Measurements from ENCODE around the gene CASD1.

Gene CASD1

DNA sequence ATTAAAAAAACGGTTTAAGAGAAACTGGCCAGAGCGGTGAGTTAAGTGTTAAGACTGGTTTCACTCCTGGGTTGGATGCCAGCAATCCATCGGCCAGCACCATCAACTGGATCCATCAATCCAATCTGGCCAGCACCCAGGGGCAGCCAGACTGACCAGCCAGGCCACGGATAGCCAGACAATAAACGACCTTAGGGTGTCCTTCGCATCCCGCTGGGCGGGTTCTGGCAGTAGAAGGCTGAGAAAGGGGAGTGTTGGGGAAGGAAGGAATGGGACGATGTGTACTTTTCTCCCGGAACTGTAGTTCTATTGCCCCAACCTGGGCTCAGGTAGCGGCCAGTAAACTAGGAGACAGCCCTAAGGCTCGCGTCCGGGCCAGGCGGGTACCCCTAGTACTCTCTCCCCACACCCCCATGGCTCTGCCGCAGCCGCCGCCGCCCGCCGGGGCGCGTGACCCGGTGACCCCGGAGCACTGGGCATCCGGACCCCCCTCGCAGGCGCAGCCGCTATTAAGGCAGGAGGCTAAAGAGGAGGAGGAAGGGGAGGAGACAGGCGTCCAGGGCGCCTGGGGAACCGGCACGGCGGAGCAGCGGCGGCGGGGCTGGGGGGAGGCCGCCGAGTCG lies at the start of gene CASD1:
Gene CASD1 (plus strand): TSS at position 546 of the 623 bp plus-strand sequence. CDS start 276 bp downstream, outside the sequence.
- H3K27me3 Mint-ChIP-seq = no peaks in the 10 kb centered on the region
- no peaks in the 10 kb centered on the region for H3K36me3 Mint-ChIP-seq
- peak; percentile 88 for ATAC-seq
- H3K4me1 Mint-ChIP-seq = peaks cover 34% of the 10 kb centered on the region
- peak within 1 kb of the TSS; percentile 89 for H3K4me3 Mint-ChIP-seq
- H3K9me3 Mint-ChIP-seq = no peaks in the 10 kb centered on the region
- peak within 1 kb of the TSS; percentile 91 for H3K27ac Mint-ChIP-seq

DNA sequence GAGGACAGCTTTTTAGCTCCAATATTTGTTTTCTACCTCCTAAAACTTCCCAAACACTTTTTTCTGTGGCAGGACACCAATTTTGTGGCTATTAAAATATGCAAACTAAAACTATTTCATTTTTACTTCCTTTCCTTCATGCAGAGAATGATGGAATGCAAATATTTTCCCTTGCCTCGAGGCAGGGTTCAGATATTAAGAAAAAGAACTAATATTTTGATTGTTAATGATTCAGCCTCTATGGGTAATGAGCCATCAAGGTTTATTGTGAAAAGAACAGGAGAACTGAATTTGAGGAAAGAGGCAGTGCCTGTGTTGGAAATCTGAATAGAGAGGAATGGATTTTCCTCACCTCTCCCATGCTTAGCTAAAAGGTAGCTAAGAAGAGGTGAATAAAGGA lies 43.1 kb upstream of the CASD1 start:
- Mint-ChIP-seq H3K27me3 (no peaks in the 10 kb centered on the region), H3K4me1 (no peaks in the 10 kb centered on the region), H3K9me3 (peaks cover 4% of the 10 kb centered on the region), H3K4me3 (no peak overlapping the region), H3K27ac (no peak overlapping the region), H3K36me3 (no peaks in the 10 kb centered on the region)
- ATAC-seq = no peak

- Mint-ChIP-seq H3K9me3 (peaks cover 4% of the 10 kb centered on the region), H3K27me3 (no peaks in the 10 kb centered on the region), H3K4me3 (no peak overlapping the region), H3K27ac (no peak overlapping the region), H3K36me3 (no peaks in the 10 kb centered on the region), H3K4me1 (no peaks in the 10 kb centered on the region)
- ATAC-seq = no peak
These were observed 38.0 kb upstream of the CASD1 start for GRCh38 chr7:94471604-94472003.

- H3K4me3 Mint-ChIP-seq = no peak overlapping the region
- H3K9me3 Mint-ChIP-seq = peaks cover 4% of the 10 kb centered on the region
- no peaks in the 10 kb centered on the region for H3K36me3 Mint-ChIP-seq
- no peaks in the 10 kb centered on the region for H3K27me3 Mint-ChIP-seq
- no peak for ATAC-seq
- H3K27ac Mint-ChIP-seq = no peak overlapping the region
- no peaks in the 10 kb centered on the region for H3K4me1 Mint-ChIP-seq
These were observed 37.0 kb upstream of the CASD1 start for GRCh38 chr7:94472608-94473007.

DNA sequence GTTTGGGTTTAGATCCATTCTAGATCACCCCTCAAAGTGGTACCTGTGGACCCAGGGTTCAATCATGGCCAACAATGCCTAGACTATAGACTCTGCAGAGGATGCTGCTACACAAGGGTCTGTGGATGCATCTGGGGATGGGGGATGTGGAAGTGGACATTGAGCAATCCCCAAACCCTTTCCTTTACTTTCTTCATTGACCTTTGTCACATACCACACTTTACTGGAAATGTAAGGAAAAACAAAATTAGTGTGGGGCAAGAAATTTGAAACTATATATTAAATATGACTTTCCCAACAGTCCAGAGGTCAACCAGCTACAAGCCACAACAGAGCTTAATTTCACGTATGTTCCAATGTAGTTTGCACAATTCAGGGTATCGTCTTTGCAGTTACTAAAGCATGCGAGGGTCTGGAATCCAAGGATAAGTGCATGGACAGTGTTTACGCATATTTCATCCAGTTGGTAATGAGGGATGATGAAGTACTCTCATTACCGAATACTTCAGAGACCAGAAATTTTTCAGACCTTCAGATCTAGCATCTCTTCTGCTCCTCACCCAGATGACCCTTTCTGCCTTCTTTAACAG lies 33.3 kb upstream of the CASD1 start:
- Mint-ChIP-seq H3K27me3 (peaks cover 17% of the 10 kb centered on the region), H3K9me3 (peaks cover 3% of the 10 kb centered on the region), H3K4me1 (no peaks in the 10 kb centered on the region), H3K4me3 (no peak overlapping the region), H3K36me3 (no peaks in the 10 kb centered on the region), H3K27ac (no peak overlapping the region)
- no peak for ATAC-seq

GRCh38 chr7:94477878-94478277 lies 31.7 kb upstream of the CASD1 start:
- Mint-ChIP-seq H3K4me3 (no peak overlapping the region), H3K27ac (no peak overlapping the region), H3K36me3 (no peaks in the 10 kb centered on the region), H3K27me3 (peaks cover 21% of the 10 kb centered on the region), H3K4me1 (no peaks in the 10 kb centered on the region), H3K9me3 (peaks cover 3% of the 10 kb centered on the region)
- no peak for ATAC-seq

- H3K27ac Mint-ChIP-seq = no peak overlapping the region
- H3K4me3 Mint-ChIP-seq = no peak overlapping the region
- H3K27me3 Mint-ChIP-seq = peaks cover 30% of the 10 kb centered on the region
- no peak for ATAC-seq
- H3K9me3 Mint-ChIP-seq = peaks cover 3% of the 10 kb centered on the region
- peaks cover under 1% of the 10 kb centered on the region for H3K4me1 Mint-ChIP-seq
- H3K36me3 Mint-ChIP-seq = no peaks in the 10 kb centered on the region
These were observed 30.9 kb upstream of the CASD1 start for GRCh38 chr7:94478648-94479214.

DNA sequence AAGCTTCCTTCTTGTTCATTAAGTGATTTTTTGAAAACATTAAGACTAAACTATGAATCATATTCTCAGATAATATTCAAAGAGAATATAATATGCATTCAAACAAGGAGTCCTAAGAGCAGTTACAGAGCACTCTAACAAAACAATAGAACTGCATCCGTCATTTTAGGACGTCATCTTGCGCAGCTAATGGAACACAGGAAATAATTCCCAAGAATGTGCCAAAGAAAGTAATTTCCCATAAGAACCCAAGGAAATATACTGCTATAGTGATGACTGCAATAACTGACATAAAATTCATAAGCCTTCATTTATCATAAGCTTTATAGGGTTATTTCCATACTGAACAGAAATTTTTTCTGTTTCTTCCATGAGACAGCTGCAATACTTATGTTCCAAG lies 28.3 kb upstream of the CASD1 start:
- Mint-ChIP-seq H3K4me3 (no peak overlapping the region), H3K4me1 (peaks cover 7% of the 10 kb centered on the region), H3K9me3 (peaks cover 3% of the 10 kb centered on the region), H3K27me3 (peaks cover 48% of the 10 kb centered on the region), H3K36me3 (no peaks in the 10 kb centered on the region), H3K27ac (no peak overlapping the region)
- no peak for ATAC-seq

DNA sequence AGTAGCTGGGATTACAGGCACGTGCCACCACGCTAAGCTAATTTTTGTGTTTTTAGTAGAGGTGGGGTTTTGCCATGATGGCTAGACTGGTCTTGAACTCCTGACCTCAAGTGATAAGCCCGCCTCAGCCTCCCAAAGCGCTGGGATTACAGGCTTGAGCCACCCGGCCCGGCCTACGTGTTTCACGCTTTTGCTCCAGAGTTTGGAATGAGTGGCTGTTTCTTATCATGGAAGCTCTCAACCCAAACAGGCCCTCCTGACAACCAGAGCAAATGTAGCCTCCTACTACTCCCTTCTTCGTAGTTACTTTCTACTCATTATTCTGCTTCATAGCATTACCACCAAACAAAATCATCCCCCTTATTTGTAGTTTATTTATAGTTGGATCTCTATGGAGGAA lies 26.8 kb upstream of the CASD1 start:
- peaks cover 63% of the 10 kb centered on the region for H3K27me3 Mint-ChIP-seq
- peaks cover 7% of the 10 kb centered on the region for H3K4me1 Mint-ChIP-seq
- H3K36me3 Mint-ChIP-seq = no peaks in the 10 kb centered on the region
- no peak overlapping the region for H3K27ac Mint-ChIP-seq
- H3K4me3 Mint-ChIP-seq = no peak overlapping the region
- peaks cover 3% of the 10 kb centered on the region for H3K9me3 Mint-ChIP-seq
- no peak for ATAC-seq

GRCh38 chr7:94483843-94484242 lies 25.8 kb upstream of the CASD1 start:
- Mint-ChIP-seq H3K27me3 (peaks cover 68% of the 10 kb centered on the region), H3K27ac (no peak overlapping the region), H3K4me1 (peaks cover 7% of the 10 kb centered on the region), H3K36me3 (no peaks in the 10 kb centered on the region), H3K4me3 (no peak overlapping the region), H3K9me3 (peaks cover 3% of the 10 kb centered on the region)
- ATAC-seq = no peak

DNA sequence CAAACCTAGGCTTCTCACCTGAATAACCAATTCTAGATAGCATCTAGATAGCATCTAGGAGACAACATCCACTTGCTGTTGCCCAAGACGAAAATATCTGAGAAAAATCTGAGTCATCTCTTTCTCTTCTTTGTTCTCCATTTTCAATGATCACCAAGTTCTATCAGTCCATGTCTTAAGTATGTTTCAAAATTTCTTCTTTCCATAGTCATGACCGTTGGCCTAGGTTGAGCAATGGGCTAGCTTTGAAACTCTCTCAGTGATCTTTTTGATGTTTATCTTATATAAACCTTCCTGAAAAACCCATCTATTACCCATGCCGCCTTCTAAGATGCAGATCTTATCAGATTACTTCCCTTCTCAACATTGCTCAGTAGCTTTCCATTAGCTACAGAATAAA lies 23.4 kb upstream of the CASD1 start:
- Mint-ChIP-seq H3K4me3 (no peak overlapping the region), H3K36me3 (no peaks in the 10 kb centered on the region), H3K27me3 (peaks cover 68% of the 10 kb centered on the region), H3K27ac (no peak overlapping the region), H3K4me1 (peaks cover 7% of the 10 kb centered on the region), H3K9me3 (no peaks in the 10 kb centered on the region)
- ATAC-seq = no peak

- Mint-ChIP-seq H3K9me3 (no peaks in the 10 kb centered on the region), H3K4me1 (no peaks in the 10 kb centered on the region), H3K27me3 (peaks cover 50% of the 10 kb centered on the region), H3K4me3 (no peak overlapping the region), H3K36me3 (no peaks in the 10 kb centered on the region), H3K27ac (no peak overlapping the region)
- no peak for ATAC-seq
These were observed 18.2 kb upstream of the CASD1 start for GRCh38 chr7:94491410-94491809.

DNA sequence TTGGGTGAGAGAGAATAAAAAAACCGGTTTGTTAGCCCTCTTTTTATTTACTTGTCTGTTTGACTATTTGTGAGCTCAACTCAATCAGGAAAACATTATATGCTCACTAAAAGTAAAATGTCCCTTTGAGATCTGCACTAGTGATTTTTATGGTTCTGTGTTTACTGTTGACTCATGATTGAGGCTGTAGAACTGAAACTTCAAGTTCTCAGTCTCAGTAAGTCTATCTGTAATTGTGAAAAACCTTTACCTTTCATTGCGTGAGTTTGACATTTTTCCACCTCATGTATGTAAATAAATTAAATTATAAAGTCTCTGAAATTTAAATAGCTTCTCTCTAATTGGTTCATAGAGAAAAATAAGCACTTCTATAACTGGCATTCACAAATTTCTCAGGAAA lies 17.0 kb upstream of the CASD1 start:
- Mint-ChIP-seq H3K4me1 (no peaks in the 10 kb centered on the region), H3K27ac (no peak overlapping the region), H3K36me3 (no peaks in the 10 kb centered on the region), H3K27me3 (peaks cover 41% of the 10 kb centered on the region), H3K9me3 (no peaks in the 10 kb centered on the region), H3K4me3 (no peak overlapping the region)
- peak; percentile 68 for ATAC-seq

- Mint-ChIP-seq H3K27me3 (peaks cover 25% of the 10 kb centered on the region), H3K9me3 (no peaks in the 10 kb centered on the region), H3K4me1 (no peaks in the 10 kb centered on the region), H3K4me3 (no peak overlapping the region), H3K27ac (no peak overlapping the region), H3K36me3 (no peaks in the 10 kb centered on the region)
- no peak for ATAC-seq
These were observed 11.5 kb upstream of the CASD1 start for GRCh38 chr7:94497874-94498670.

GRCh38 chr7:94498918-94499317 lies 10.7 kb upstream of the CASD1 start:
- Mint-ChIP-seq H3K9me3 (no peaks in the 10 kb centered on the region), H3K27me3 (peaks cover 25% of the 10 kb centered on the region), H3K4me1 (no peaks in the 10 kb centered on the region), H3K4me3 (no peak overlapping the region), H3K36me3 (no peaks in the 10 kb centered on the region), H3K27ac (no peak overlapping the region)
- ATAC-seq = no peak

All from stimulated activated memory B cell treated with anti-CD40 and anti-IgM and Interleukin-4, amounts not matched to agents 10 μg/mL and 1 μg/mL and 100 μg/mL, for 72 hours (primary cell).